NB4 (cell line): ENCODE measurements around the gene OLA1.

Experiments
- MYC ChIP-seq: IDR thresholded peaks from 2 replicates; pipeline ENCODE4 v1.6.1; 2011; ENCODE audit warnings: low read depth, low read length
- POLR2A ChIP-seq: IDR thresholded peaks from 2 replicates; pipeline ENCODE4 v1.6.1; 2011; ENCODE audit warnings: mild to moderate bottlenecking; ENCODE audit not compliant: insufficient read length; ENCODE audit errors: extremely low read depth
- TF ChIP-seq, protein P1 (sequence below): IDR thresholded peaks from one replicate; pipeline ENCODE4 v1.5.1; 2012; ENCODE audit warnings: low read depth, low read length
- TF ChIP-seq, protein P2 (sequence below): IDR thresholded peaks from 2 replicates; pipeline ENCODE4 v1.6.1; 2011; ENCODE audit warnings: low read depth, low read length

DNA sequence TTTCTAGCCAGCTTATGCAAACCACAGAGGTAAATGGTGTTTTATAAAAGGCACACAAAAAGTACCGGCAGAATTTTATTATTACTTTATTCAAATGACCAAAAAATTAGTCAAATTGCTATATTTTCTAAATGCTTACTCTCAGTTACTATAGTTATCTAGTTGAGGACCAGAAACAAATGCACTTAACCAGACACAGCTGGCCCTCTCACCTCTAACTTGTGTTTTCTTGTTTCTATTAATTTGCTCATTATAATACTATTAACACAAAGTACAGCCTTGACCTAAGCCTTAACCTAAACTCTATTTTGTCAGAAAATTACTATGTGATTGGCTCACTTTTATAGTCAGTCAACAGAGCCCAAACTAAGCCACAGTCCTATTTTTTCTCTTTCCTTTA lies 26.2 kb downstream of the OLA1 start:
- TF ChIP-seq POLR2A: no peak
- TF ChIP-seq, protein P1, sequence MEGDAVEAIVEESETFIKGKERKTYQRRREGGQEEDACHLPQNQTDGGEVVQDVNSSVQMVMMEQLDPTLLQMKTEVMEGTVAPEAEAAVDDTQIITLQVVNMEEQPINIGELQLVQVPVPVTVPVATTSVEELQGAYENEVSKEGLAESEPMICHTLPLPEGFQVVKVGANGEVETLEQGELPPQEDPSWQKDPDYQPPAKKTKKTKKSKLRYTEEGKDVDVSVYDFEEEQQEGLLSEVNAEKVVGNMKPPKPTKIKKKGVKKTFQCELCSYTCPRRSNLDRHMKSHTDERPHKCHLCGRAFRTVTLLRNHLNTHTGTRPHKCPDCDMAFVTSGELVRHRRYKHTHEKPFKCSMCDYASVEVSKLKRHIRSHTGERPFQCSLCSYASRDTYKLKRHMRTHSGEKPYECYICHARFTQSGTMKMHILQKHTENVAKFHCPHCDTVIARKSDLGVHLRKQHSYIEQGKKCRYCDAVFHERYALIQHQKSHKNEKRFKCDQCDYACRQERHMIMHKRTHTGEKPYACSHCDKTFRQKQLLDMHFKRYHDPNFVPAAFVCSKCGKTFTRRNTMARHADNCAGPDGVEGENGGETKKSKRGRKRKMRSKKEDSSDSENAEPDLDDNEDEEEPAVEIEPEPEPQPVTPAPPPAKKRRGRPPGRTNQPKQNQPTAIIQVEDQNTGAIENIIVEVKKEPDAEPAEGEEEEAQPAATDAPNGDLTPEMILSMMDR: no peak
- TF ChIP-seq MYC: no peak
- TF ChIP-seq, protein P2, sequence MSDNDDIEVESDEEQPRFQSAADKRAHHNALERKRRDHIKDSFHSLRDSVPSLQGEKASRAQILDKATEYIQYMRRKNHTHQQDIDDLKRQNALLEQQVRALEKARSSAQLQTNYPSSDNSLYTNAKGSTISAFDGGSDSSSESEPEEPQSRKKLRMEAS: no peak
